Hematopoietic multipotent progenitor cell treated with erythropoietin and hydrocortisone succinate and interleukin-3 and kit ligand, for 8 days (in vitro differentiated cells): ENCODE results near the gene DNAAF3.

Source experiments
- DNase-seq: peaks from one replicate; pipeline ENCODE4 v3.0.0-alpha.2; 2015

Gene DNAAF3

GRCh38 chr19:55115446-55116065 is 50.9 kb downstream of the DNAAF3 start:
- peak; percentile 78 for DNase-seq

DNA sequence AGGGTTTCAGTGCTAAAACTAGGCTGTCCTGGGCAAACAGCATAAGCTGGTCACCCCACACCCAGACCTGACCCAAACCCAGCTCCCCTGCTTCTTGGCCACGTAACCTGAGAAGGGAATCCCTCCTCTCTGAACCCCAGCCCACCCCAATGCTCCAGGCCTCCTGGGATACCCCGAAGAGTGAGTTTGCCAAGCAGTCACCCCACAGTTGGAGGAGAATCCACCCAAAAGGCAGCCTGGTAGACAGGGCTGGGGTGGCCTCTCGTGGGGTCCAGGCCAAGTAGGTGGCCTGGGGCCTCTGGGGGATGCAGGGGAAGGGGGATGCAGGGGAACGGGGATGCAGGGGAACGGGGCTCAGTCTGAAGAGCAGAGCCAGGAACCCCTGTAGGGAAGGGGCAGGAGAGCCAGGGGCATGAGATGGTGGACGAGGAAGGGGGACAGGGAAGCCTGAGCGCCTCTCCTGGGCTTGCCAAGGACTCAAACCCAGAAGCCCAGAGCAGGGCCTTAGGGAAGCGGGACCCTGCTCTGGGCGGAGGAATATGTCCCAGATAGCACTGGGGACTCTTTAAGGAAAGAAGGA is 51.8 kb downstream of the DNAAF3 start:
- no peak for DNase-seq

GRCh38 chr19:55113570-55114039 is 52.8 kb downstream of the DNAAF3 start:
- no peak for DNase-seq

GRCh38 chr19:55112777-55113569 is 53.4 kb downstream of the DNAAF3 start:
- no peak for DNase-seq

GRCh38 chr19:55112246-55112776 is 54.1 kb downstream of the DNAAF3 start:
- no peak for DNase-seq

GRCh38 chr19:55111238-55111831 is 55.1 kb downstream of the DNAAF3 start:
- DNase-seq = no peak

- DNase-seq = no peak
These were observed 56.7 kb downstream of the DNAAF3 start for GRCh38 chr19:55109527-55110291.
